GM19239 (cell line): ENCODE data around the gene DNAI1.

ENCODE experiments used
- DNase-seq: peaks from one replicate; pipeline ENCODE4 v3.0.0; 2011; ENCODE audit warnings: low spot score; ENCODE audit not compliant: insufficient read length
- FAIRE-seq: peaks from 2 replicates; lab custom pipeline; 2011; peaks lifted over from hg19 to GRCh38; lab: Jason Lieb, UNC

DNAI1 gene

DNA sequence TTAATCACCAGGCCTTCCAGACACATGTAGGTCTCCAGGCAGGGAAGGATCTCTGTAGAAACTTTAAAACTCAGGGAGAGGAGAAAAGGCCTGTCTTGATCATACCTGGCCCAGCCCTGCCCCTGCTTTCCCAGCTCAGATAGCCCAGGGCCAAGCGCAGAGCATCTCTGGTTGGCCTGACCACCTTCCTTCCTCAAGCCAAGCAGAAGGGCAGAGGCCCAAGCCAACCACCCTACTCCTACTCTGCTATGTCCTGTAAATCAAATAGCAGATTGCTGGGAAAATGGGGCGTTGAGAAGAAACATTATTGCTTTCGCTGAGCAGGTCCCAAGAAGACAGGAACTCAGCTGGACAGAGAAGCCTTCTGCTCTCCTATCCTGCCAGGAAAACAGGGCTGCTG lies 49.9 kb downstream of the DNAI1 start:
- DNase-seq (no peak), FAIRE-seq (no peak)

DNA sequence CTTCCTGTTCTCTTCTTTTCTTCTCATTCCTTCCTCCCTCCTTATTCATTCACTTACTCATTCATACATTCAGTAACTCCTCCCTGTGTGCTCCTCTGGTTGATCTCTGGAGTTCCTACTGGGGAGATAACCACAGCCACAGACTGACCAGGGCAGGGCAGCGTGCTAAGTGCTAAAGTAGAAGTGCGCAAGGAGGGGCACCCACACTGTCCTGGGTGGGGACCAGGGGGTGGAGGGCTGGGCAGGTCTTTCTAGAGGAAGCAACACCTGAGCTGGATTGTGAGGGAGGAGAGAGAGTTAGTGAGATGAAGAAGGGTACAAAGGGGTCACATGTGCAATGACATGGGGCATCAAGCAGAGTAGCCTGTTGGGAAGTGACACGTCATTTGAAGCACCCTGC lies 50.3 kb downstream of the DNAI1 start:
- FAIRE-seq: no peak
- no peak for DNase-seq

- DNase-seq (no peak), FAIRE-seq (no peak)
Measured at GRCh38 chr9:34510497-34511468, 52.2 kb downstream of the DNAI1 start.

DNA sequence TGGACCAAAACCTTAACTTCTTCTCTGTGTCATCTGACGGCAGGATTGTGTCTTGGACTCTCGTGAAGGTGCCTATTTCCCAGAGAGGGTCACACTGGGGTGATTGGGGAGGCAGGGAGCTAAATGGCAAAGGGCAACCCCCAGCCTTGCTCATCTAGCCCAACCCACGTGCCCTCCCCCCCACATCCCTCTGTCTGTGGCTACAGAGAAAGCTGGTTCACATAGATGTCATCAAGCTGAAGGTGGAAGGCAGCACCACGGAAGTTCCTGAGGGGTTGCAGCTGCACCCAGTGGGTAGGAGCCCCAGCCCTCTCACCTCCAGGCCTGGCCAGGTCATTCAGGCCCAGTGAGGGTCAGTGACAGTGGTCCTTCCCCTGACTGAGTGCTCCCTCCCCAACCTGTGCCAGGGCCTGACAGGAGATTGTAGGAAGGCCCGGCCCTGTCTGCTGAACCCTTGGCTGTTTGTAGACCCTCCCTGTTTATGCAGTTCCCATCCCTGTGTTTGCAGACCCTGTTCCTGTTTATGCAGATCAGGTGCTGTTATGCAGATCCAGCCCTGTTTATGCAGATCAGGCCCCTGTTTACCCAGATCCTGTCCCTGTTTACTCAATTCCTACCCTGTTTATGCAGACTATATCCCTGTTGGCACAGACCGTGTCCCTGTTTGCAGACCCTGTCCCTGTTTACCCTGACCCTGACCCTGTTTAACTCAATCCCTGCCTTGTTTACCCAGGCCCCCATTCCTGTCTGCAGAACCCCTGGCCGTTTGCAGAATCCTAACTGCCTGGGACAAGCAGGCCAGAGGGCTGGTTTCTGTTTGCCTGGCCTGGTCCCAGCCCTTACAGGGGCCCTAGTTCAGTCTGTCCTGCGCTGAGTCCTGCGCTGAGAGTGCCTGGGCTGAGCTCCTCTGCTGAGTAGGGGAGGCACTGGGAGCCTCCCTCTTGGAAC lies 53.8 kb downstream of the DNAI1 start:
- no peak for FAIRE-seq

GRCh38 chr9:34513567-34514214 lies 55.1 kb downstream of the DNAI1 start:
- DNase-seq (no peak), FAIRE-seq (no peak)

More for the DNA sequence above, 53.8 kb downstream of the DNAI1 start:
- DNase-seq: no peak

GRCh38 chr9:34514401-34514800 lies 55.8 kb downstream of the DNAI1 start:
- DNase-seq (no peak), FAIRE-seq (no peak)

DNA sequence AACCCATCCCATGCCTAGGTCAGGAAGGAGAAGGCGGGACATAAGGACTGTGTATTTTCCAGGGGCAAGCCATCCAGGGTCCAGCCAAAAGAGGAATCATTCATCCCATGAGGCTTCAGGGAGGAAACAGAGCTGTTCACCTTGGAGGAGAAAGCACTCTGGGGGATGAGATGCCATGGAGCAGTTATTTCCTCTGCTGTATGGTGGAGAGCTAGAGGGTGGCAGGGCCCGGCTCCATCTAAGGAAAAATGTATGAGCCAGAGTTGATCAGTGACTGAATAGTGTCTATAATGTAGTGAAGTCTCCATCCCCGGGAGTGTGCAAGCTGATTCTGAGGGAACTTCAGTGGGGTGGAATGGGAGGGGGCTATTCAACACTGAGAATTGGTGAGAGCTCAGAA lies 56.2 kb downstream of the DNAI1 start:
- FAIRE-seq (no peak), DNase-seq (no peak)

GRCh38 chr9:34515959-34516358 lies 57.4 kb downstream of the DNAI1 start:
- no peak for DNase-seq
- FAIRE-seq: no peak

DNA sequence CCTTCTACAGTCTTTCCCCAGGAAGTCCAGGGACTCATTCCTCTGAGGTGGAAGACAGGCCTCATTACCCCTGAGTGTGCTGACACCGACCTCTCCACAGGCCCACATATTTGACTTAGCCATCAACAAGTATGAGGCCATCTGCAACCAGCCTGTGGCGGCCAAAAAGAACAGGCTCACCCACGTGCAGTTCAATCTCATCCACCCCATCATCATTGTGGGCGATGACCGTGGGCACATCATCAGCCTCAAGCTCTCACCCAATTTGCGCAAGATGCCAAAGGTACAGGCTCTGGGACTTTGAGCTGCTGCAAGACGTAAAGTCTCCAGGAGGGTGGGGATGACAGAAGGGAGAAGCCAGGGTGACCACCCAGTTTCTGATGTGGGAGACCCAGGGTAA lies 58.6 kb downstream of the DNAI1 start:
- FAIRE-seq (no peak), DNase-seq (no peak)

DNA sequence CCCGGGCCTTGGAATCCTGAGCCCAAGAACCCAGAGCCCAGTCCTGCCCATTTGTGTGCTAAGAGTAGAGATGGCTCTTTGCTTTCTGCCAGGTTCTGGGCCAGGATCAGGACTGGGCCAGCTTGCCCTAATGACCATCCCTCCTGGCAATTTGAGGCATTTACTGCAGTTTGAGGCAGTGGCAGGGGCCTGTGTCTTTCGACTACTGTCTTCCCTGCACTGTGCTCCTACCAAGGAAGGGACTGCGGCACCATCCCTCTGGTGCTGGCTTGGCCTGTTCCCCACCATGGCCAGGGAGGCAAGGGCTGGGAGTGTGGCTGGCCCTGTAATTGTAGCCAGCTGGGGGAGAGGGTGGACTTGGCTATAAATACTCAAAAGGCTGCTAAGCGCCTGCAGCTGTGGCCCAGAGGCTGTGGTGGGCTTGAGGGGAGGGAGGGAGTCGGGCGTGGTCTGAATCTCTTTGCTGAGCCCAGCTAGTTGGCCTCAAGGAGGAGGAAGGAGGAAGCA lies 59.6 kb downstream of the DNAI1 start:
- DNase-seq: no peak
- FAIRE-seq: no peak

DNA sequence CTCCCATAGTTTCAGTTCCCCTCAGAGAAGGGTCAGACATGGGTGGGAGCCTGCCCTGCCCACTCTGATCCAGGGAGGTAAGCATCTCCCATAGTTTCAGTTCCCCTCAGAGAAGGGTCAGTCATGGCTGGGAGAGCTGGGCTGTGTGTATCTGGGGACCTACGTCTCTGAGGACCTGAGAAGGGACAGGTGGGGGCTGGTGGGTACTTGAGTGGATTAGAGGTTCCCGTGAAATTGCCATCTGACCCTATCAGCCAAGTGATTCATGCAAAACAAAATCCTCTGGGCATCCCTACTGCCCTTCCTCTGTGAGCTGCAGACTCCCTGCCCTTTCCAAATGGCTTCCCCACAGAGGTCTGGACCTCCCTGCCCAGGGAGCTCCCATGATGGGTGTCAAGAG lies 60.3 kb downstream of the DNAI1 start:
- FAIRE-seq (no peak), DNase-seq (no peak)

DNA sequence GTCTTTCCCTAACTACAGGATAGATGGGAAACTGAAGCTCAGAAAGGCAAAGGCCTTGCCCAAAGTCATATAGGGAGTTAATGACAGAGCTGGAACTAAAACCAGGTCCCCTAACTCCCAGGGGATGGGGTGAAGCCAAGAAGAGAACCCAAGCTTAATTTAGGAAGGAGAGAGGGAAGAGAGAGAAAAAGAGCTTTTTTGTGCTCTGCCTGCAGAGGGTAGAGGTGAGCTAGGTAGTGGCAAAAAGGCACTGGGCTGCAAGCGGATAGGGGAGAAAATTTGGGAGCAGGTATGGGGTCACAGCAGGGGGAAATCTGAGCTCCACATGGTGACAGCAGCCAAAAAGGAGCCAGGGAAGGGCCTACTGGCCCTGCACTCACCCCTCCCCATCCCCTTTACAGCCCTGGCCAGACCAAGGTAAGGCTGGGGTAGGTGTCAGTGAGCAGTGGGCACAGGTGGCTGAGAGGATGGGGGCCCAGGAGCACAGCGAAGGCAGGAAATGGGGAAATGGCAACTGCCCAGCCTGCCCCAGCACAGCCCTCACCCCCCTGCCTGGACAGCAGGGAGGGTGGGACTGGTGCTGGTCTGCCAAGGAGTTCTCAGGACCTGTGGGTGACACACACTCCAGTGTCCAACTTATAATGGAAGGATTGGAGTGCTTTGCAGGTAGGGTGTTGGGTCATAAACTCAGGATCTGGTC lies 60.9 kb downstream of the DNAI1 start:
- FAIRE-seq: no peak
- DNase-seq: no peak

DNA sequence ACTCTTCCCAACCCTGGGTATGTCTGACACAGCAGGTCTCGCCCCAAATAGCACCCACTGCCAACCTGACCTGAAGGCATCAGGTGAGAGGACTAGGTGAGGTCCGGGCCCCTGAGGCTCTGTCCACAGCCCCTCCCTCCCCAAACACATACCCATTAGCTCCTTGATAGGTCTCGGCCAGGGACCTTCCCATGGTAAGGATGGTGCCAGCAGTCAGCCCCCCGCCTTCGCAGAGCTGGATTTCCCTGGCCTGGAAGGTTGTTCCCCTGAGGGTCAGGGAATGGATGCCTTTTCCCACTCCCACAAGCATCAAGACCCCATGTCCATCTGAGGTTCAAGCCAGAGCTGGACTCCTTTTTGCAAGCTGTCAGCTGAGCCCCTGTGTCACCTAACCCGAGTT lies 61.5 kb downstream of the DNAI1 start:
- DNase-seq (no peak), FAIRE-seq (no peak)

DNA sequence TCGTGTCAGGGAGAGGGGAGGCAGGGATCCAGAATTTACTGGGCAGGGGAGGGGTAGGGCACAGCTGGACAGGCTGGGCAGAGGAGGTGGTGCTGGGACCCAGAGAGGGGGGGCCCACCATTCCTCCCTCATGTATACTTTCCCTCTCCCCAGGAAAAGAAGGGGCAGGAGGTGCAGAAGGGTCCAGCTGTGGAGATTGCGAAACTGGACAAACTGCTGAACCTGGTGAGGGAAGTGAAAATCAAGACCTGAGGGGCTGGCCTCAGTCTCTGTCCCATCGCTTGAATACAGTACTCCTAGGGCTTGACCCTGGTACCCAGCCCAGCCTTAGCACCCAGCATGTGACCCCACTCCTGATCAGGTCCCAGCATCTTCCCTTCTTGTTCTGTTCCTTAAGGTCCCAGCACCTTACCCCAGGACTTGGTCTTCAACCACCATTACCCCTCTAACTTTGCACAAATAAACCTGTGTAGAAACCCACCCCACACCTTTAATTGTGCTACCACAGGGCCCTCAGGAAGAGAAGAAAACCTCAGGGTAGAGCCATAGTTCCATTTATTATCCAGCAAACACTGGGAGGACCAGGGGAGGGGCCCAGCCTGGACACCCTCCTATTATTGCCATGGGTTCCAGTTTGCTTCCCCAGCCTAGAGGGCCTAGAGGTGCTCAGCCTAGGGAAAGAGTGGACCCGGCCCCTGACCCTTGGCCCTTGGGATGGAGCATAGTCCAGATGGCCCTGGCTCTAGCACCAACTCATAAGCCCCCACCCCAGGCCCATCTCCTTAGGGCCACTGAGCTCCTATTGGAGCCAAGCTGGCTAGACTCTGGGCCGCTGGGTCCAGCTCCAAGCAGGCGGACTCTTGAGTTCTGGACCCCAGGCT lies 62.1 kb downstream of the DNAI1 start:
- FAIRE-seq (no peak), DNase-seq (no peak)

GRCh38 chr9:34521406-34522045 lies 62.9 kb downstream of the DNAI1 start:
- DNase-seq: no peak
- FAIRE-seq: no peak

- FAIRE-seq (no peak), DNase-seq (no peak)
Measured at GRCh38 chr9:34522091-34522887, 63.7 kb downstream of the DNAI1 start.

- peak; percentile 82 for DNase-seq
- FAIRE-seq: no peak
Measured at GRCh38 chr9:34522971-34523797, 64.6 kb downstream of the DNAI1 start, which contains the start of gene ENHO. Gene ENHO, minus strand, starts transcription at chr9:34522990. Its CDS starts 1,295 bp downstream, at chr9:34521695.
